Stimulated activated CD4-positive, alpha-beta T cell treated with anti-CD3 and anti-CD28 coated beads, Interleukin-4, amount 100 ng/mL, for 48 hours (primary cell): ENCODE data around the gene CUL1.

Experiments used
- DNase-seq, 2 donors: peaks; one replicate each; pipeline ENCODE4 v3.0.0-alpha.2; 2020; ENCODE audit warnings: low read depth in 2 of 2

Gene CUL1

GRCh38 chr7:148804343-148805235 is 105.9 kb downstream of the CUL1 start:
- DNase-seq, result no peak

DNA sequence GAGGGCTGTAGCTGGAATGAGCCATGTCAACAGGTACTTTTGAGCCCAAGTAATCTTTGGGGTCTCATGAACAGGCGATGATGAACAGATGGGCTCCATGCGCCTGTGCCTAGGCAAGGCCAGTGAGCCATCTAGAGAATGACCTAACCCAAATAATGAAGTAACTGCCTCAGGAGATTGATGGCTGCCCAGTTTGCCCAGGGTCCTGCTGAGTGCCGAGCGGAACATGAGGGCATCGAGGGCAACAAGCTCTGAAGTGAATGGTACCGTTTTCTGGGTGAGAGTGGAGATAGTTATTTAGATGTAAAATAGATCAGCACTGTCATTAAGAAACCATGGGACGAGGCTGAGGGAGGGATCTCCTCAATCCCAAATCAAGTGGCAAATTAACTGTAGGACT is 107.5 kb downstream of the CUL1 start:
- DNase-seq, result no peak

- no peak for DNase-seq
Observed at GRCh38 chr7:148807436-148807835, 108.7 kb downstream of the CUL1 start.

DNA sequence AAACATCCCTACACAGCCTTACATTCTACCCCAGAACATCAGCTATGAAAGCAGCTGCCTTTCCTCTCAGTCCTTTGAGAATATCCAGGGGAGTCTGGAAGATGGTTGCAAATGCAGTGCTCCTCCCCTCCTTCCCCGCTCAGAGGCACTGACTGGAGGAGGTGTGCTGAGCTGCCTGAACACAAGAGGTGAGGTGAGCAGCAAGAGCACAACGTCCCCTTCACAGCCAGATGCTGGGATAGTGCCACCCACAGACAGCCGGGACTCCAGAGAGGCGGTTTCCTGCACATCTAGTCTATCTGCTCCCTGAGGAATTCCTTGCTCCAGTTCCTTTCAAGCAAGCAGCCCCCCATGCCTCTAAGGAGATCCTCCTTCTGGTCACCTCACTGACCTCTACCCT is 111.2 kb downstream of the CUL1 start:
- DNase-seq, result no peak

- DNase-seq, result no peak
Observed at GRCh38 chr7:148811892-148812291, 113.2 kb downstream of the CUL1 start.

GRCh38 chr7:148813890-148814289 is 115.2 kb downstream of the CUL1 start:
- no peak for DNase-seq

GRCh38 chr7:148814922-148815559 is 116.3 kb downstream of the CUL1 start:
- DNase-seq, result no peak

- no peak for DNase-seq
Observed at GRCh38 chr7:148815612-148816011, 116.9 kb downstream of the CUL1 start.

DNA sequence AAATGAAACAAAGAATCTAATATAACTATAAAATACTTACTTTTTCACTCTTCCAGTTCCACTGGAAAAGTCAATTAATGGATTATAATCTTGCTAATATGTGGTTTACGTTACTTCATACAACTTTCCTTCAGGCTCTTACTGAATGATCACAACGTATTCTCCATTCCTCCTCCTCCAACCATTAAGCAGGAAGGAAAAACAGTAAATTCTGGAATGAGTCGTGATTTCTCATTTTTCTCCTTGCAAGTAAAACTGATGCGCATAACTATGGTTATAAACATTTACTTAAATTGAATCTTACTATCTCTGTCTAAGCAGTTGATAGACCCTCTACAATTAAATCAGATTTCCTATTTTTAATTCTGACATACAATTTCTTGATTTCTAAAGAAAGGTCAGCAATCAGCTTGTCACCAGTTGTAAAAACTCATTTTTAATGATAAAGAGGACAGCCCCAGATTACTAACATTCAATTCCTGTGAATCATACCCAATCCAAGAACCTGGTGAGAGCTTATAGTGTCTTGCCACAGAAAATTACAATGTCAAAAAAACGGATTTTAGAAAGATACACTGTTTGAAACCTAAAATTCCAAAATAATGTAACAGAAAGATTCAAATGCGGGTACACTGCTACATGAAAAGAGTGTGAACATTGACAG is 121.1 kb downstream of the CUL1 start:
- no peak for DNase-seq

- no peak for DNase-seq
Observed at GRCh38 chr7:148821422-148821821, 122.7 kb downstream of the CUL1 start.

- DNase-seq, result no peak
Observed at GRCh38 chr7:148824864-148825263, 126.2 kb downstream of the CUL1 start.

- DNase-seq, result no peak
Observed at GRCh38 chr7:148825338-148825737, 126.6 kb downstream of the CUL1 start.

DNA sequence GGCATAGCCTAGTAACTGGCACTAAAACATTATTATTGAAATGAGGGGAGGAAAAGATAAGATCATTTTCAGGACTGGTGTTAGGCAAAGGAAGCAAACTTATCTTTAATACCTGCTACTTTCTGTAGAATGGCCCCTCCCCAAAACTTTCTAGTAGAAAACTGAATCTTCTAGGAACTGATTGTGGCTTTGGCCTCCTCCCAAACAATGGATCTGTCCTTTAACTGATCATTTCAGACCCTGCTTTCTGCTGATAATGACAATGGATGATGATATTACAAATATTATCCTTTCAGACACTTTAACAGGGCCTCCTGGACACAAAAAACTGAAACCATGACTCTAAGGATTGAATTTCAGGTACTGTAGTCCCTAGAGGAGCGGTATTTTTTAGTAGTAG is 130.3 kb downstream of the CUL1 start:
- no peak for DNase-seq

DNA sequence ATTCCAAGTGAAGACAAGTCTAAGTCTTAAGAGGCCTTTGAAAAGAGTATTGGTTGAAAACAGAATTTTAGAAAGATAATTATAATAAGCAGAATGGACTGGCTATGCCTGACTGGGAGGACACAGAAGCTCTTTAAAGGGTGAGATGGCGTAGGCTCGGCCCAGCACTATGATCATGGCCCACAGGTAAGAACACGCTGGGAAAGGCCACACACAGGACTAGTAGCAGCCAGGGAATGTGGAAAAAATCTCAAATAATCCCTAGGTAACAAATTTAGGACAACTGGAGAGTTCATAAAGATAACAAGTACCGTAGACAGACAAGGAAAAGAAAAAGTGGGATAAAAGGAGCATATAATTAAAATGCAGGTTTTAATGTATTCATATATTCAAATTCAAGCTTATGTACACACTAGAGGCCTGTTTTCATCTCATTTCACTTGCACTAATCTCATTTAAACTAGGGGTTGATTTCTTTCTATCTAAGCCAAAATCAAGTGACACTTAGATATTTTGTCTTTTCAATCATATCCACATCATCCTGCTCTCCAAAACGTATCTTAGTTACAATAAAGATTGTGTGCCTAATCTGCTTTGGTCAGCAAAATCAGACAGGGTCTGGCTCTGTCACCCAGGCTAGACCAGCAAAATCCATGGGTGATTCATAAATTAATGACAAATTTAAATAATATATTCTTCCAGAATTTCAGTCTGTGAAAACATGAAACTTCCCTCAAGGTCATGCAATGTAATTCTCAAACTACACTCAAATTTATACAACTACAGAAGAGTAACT is 132.4 kb downstream of the CUL1 start:
- DNase-seq, result no peak

DNA sequence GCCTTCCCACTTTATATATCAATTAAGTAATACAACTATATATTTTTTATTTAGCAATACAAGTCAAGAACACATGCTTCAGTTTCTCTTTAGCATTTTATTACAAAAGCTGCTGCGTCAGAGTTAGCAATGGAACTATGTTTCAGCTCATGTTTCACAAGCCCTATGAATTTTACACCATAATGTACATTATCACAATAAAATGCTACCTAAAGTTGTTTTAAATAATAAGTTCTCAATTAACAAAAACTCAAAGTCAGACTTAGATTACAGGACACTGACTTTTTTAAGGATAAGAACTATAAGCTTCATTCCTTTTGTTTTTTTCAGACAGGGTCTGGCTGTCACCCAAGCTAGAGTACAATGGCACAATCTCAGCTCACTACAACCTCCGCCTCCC is 133.1 kb downstream of the CUL1 start:
- DNase-seq, result no peak

DNA sequence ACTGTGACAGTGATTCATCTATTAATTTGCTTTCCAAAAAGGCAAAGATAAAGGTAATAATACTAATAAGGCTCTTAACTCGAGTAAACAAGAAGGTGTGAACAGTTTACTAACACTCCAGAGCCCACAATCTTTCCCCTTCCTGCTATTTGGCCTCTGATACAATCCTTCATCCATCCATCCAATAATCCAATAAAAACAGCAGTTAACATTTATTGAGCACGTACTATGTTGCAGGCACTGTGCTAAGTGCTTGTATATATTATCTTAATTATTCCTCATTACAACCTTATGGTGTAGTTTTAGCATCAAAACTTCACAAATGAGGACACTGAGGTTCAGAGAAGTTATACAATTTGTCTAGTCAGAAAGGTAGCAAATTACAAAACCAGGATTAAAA is 135.9 kb downstream of the CUL1 start:
- no peak for DNase-seq

GRCh38 chr7:148835854-148836253 is 137.2 kb downstream of the CUL1 start:
- DNase-seq, result no peak

- DNase-seq, result no peak
Observed at GRCh38 chr7:148838905-148839304, 140.2 kb downstream of the CUL1 start.

GRCh38 chr7:148847815-148848734 is 149.4 kb downstream of the CUL1 start:
- DNase-seq, result no peak

DNA sequence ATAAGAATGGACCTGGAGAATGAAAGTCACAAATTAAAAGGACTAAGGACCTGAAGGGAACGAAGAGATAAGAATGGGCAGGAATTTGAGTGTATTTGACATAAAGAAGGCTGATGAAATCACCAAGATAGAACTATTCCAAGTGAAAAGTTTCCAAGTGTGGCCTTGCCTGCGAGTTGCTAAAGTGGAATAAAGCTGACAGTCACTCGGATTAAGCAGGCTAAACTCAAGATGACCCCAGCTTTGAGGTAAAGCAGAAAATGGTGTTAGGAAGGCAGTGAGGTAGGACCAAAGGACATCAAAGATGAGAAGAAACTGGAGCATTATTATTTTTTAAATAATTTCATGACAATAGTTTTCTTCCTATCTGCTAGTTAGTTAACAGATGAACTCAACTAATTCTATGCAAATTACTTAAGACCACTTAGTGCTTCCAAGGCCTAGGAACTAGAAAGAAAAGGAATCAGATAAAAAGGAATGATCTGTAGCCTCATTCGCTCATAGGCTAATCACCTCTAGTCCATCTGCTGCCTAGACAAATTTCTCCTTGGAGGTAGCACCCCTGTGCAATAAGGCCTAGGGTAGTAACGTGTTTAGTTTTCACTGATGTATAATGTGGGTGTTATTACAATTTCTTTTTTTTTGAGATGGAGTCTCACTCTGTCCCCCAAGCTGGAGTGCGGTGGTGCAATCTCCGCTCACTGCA is 150.8 kb downstream of the CUL1 start:
- DNase-seq, result no peak
